HEK293 (cell line): ENCODE results near the gene KRT71.

ENCODE experiments used
- CTCF ChIA-PET: fragments of 350-600 bp; formaldehyde crosslinking; extraction: SDS; loops from one replicate; lab custom pipeline; 2021; ENCODE audit warnings: antibody characterized with exemption; lab: Yijun Ruan, JAX
- POLR2A ChIA-PET: fragments of 300-600 bp; formaldehyde crosslinking; extraction: SDS; loops from one replicate; lab custom pipeline; 2020; ENCODE audit warnings: antibody characterized with exemption, inconsistent platforms; lab: Yijun Ruan, JAX
- H3K27ac ChIP-seq: fragments of 200-500 bp; sonication (Bioruptor generic); 2 replicates; pipeline ENCODE4 v1.5.1; 2014; ENCODE audit warnings: low read depth, low read length, control low read depth, inconsistent platforms; ENCODE audit errors: extremely low read depth
- H3K36me3 ChIP-seq, 2 experiments: fragments of 200-500 bp in 1 of 2; sonication (Bioruptor generic) in 1 of 2; 1 replicate in 1 of 2; 2 replicates in 1 of 2; pipeline ENCODE4 v1.5.1; 2014 to 2017; ENCODE audit warnings: inconsistent platforms in 2 of 2, low read length in 2 of 2; ENCODE audit not compliant: control insufficient read depth in 2 of 2, insufficient read depth in 1 of 2
- H3K4me1 ChIP-seq: fragments of 200-500 bp; sonication (Bioruptor generic); 2 replicates; pipeline ENCODE4 v1.5.1; 2014; ENCODE audit warnings: mild to moderate bottlenecking, low read length, inconsistent platforms; ENCODE audit not compliant: control insufficient read depth, insufficient read depth
- H3K4me3 ChIP-seq: 2 replicates; pipeline ENCODE4 v1.5.1; 2011; ENCODE audit warnings: low read depth, mild to moderate bottlenecking, control low read depth, low read length, moderate library complexity
- H3K9me3 ChIP-seq: fragments of 200-500 bp; sonication (Bioruptor generic); 2 replicates; pipeline ENCODE4 v1.5.1; 2014; ENCODE audit warnings: low read depth, low read length, inconsistent platforms; ENCODE audit not compliant: control insufficient read depth, insufficient read depth
- GFI1B ChIP-seq: fragments of 450-650 bp; formaldehyde crosslinking; IDR thresholded peaks from 2 replicates; pipeline ENCODE4 v1.5.1; 2016; ENCODE audit warnings: missing biosample characterization, missing genetic modification characterization
- HOXA7 ChIP-seq: sonication (generic); formaldehyde crosslinking; IDR thresholded peaks from 2 replicates; pipeline ENCODE4 v1.8.1; 2022; ENCODE audit warnings: missing genetic modification reagents, borderline replicate concordance
- HOXC10 ChIP-seq: sonication (generic); formaldehyde crosslinking; IDR thresholded peaks from 2 replicates; pipeline ENCODE4 v1.8.1; 2023; ENCODE audit warnings: mild to moderate bottlenecking, missing genetic modification reagents
- IKZF3 ChIP-seq: fragments of 450-650 bp; IDR thresholded peaks from 2 replicates; pipeline ENCODE4 v1.5.0; 2018; ENCODE audit warnings: missing biosample characterization, mild to moderate bottlenecking, missing genetic modification characterization, moderate library complexity
- KLF16 ChIP-seq: fragments of 450-650 bp; formaldehyde crosslinking; IDR thresholded peaks from 2 replicates; pipeline ENCODE4 v1.5.1; 2017; ENCODE audit warnings: missing biosample characterization, missing genetic modification characterization
- TCF7L2 ChIP-seq: IDR thresholded peaks from 2 replicates; pipeline ENCODE4 v1.6.1; 2011; ENCODE audit warnings: low read depth, mild to moderate bottlenecking, inconsistent platforms, low read length, moderate library complexity, borderline replicate concordance
- YY1 ChIP-seq: fragments of 450-650 bp; formaldehyde crosslinking; IDR thresholded peaks from 2 replicates; pipeline ENCODE4 v1.5.1; 2018; ENCODE audit warnings: missing biosample characterization, missing genetic modification characterization
- ZBTB49 ChIP-seq: fragments of 450-650 bp; formaldehyde crosslinking; IDR thresholded peaks from 2 replicates; pipeline ENCODE4 v1.5.1; 2016; ENCODE audit warnings: missing biosample characterization, missing genetic modification characterization, low read depth
- ZEB2 ChIP-seq: fragments of 450-650 bp; formaldehyde crosslinking; IDR thresholded peaks from 2 replicates; pipeline ENCODE4 v1.5.1; 2016; ENCODE audit warnings: missing biosample characterization, missing genetic modification characterization
- ZNF133 ChIP-seq: fragments of 450-650 bp; formaldehyde crosslinking; IDR thresholded peaks from 2 replicates; pipeline ENCODE4 v1.5.1; 2016; ENCODE audit warnings: missing biosample characterization, missing genetic modification characterization
- ZNF138 ChIP-seq: fragments of 450-650 bp; formaldehyde crosslinking; IDR thresholded peaks from 2 replicates; pipeline ENCODE4 v1.5.1; 2016; ENCODE audit warnings: missing biosample characterization, missing genetic modification characterization, borderline replicate concordance
- ZNF169 ChIP-seq: fragments of 450-650 bp; formaldehyde crosslinking; IDR thresholded peaks from 2 replicates; pipeline ENCODE4 v1.5.1; 2016; ENCODE audit warnings: missing biosample characterization, missing genetic modification characterization
- ZNF174 ChIP-seq: fragments of 450-650 bp; formaldehyde crosslinking; IDR thresholded peaks from 2 replicates; pipeline ENCODE4 v1.5.0; 2017; ENCODE audit warnings: missing biosample characterization, mild to moderate bottlenecking, missing genetic modification characterization
- ZNF23 ChIP-seq: fragments of 450-650 bp; formaldehyde crosslinking; IDR thresholded peaks from 2 replicates; pipeline ENCODE4 v1.5.1; 2016; ENCODE audit warnings: missing biosample characterization, missing genetic modification characterization, borderline replicate concordance
- ZNF26 ChIP-seq: fragments of 450-650 bp; formaldehyde crosslinking; IDR thresholded peaks from 2 replicates; pipeline ENCODE4 v1.5.1; 2016; ENCODE audit warnings: missing biosample characterization, missing genetic modification characterization
- ZNF311 ChIP-seq: fragments of 450-650 bp; formaldehyde crosslinking; IDR thresholded peaks from 2 replicates; pipeline ENCODE4 v1.5.1; 2017; ENCODE audit warnings: missing biosample characterization, missing genetic modification characterization, borderline replicate concordance
- ZNF354C ChIP-seq: fragments of 450-650 bp; formaldehyde crosslinking; IDR thresholded peaks from 2 replicates; pipeline ENCODE4 v1.5.1; 2016; ENCODE audit warnings: missing biosample characterization, missing genetic modification characterization, low read depth, borderline replicate concordance
- ZNF416 ChIP-seq: fragments of 450-650 bp; formaldehyde crosslinking; IDR thresholded peaks from 2 replicates; pipeline ENCODE4 v1.5.1; 2016; ENCODE audit warnings: missing biosample characterization, missing genetic modification characterization
- ZNF510 ChIP-seq: fragments of 450-650 bp; formaldehyde crosslinking; IDR thresholded peaks from 2 replicates; pipeline ENCODE4 v1.5.1; 2018; ENCODE audit warnings: mild to moderate bottlenecking, missing genetic modification characterization, missing biosample characterization; ENCODE audit not compliant: insufficient replicate concordance
- ZNF514 ChIP-seq: fragments of 450-650 bp; formaldehyde crosslinking; IDR thresholded peaks from 2 replicates; pipeline ENCODE4 v1.5.1; 2016; ENCODE audit warnings: missing biosample characterization, missing genetic modification characterization
- ZNF521 ChIP-seq: fragments of 450-650 bp; formaldehyde crosslinking; IDR thresholded peaks from 2 replicates; pipeline ENCODE4 v1.5.1; 2017; ENCODE audit warnings: missing biosample characterization, mild to moderate bottlenecking, missing genetic modification characterization
- ZNF544 ChIP-seq: fragments of 450-650 bp; formaldehyde crosslinking; IDR thresholded peaks from 2 replicates; pipeline ENCODE4 v1.5.0; 2017; ENCODE audit warnings: missing biosample characterization, missing genetic modification characterization
- ZNF596 ChIP-seq: fragments of 450-650 bp; IDR thresholded peaks from 2 replicates; pipeline ENCODE4 v1.5.0; 2018; ENCODE audit warnings: missing biosample characterization, mild to moderate bottlenecking, missing genetic modification characterization, moderate library complexity
- ZNF658 ChIP-seq: fragments of 450-650 bp; formaldehyde crosslinking; IDR thresholded peaks from 2 replicates; pipeline ENCODE4; 2016; ENCODE audit warnings: missing biosample characterization, missing genetic modification characterization
- ZNF76 ChIP-seq: fragments of 450-650 bp; formaldehyde crosslinking; IDR thresholded peaks from 2 replicates; pipeline ENCODE4; 2016; ENCODE audit warnings: low read depth, missing biosample characterization, missing genetic modification characterization, borderline replicate concordance
- ZNF768 ChIP-seq: fragments of 450-650 bp; formaldehyde crosslinking; IDR thresholded peaks from 2 replicates; pipeline ENCODE4 v1.5.1; 2018; ENCODE audit warnings: missing biosample characterization, mild to moderate bottlenecking, missing genetic modification characterization
- ZNF777 ChIP-seq: fragments of 450-650 bp; formaldehyde crosslinking; IDR thresholded peaks from 2 replicates; pipeline ENCODE4 v1.5.1; 2017; ENCODE audit warnings: missing biosample characterization, missing genetic modification characterization, borderline replicate concordance
- TF ChIP-seq, protein P1 (sequence below): fragments of 450-650 bp; formaldehyde crosslinking; IDR thresholded peaks from 2 replicates; pipeline ENCODE4 v1.5.1; 2016; ENCODE audit warnings: missing biosample characterization, missing genetic modification characterization
- TF ChIP-seq, protein P2 (sequence below): fragments of 450-650 bp; formaldehyde crosslinking; IDR thresholded peaks from 2 replicates; pipeline ENCODE4 v1.5.1; 2017; ENCODE audit warnings: missing biosample characterization, missing genetic modification characterization

Gene KRT71

GRCh38 chr12:52494518-52494917, 58.4 kb downstream of the KRT71 start:
- POLR2A ChIA-PET = no interaction called here
- Histone ChIP-seq H3K36me3 (no peaks in the 10 kb centered on the region), H3K4me1 (peaks cover 6% of the 10 kb centered on the region), H3K27ac (no peak overlapping the region), H3K4me3 (no peak overlapping the region), H3K9me3 (no peaks in the 10 kb centered on the region)
- TF ChIP-seq ZNF510 (tag by site-specific recombination) (no peak), ZNF23 (tag by site-specific recombination) (no peak), ZNF514 (no peak), ZNF26 (tag by site-specific recombination) (no peak), ZNF138 (tag by site-specific recombination) (no peak), HOXA7 (CRISPR knock-in tag) (no peak), HOXC10 (CRISPR knock-in tag) (no peak), IKZF3 (tag by site-specific recombination) (no peak), TCF7L2 (no peak), ZNF521 (tag by site-specific recombination) (no peak), ZNF658 (tag by site-specific recombination) (no peak), ZNF416 (tag by site-specific recombination) (no peak), GFI1B (no peak), ZNF354C (tag by site-specific recombination) (no peak), ZNF174 (tag by site-specific recombination) (no peak), ZNF311 (tag by site-specific recombination) (no peak), ZNF76 (no peak)
- TF ChIP-seq, protein P1, sequence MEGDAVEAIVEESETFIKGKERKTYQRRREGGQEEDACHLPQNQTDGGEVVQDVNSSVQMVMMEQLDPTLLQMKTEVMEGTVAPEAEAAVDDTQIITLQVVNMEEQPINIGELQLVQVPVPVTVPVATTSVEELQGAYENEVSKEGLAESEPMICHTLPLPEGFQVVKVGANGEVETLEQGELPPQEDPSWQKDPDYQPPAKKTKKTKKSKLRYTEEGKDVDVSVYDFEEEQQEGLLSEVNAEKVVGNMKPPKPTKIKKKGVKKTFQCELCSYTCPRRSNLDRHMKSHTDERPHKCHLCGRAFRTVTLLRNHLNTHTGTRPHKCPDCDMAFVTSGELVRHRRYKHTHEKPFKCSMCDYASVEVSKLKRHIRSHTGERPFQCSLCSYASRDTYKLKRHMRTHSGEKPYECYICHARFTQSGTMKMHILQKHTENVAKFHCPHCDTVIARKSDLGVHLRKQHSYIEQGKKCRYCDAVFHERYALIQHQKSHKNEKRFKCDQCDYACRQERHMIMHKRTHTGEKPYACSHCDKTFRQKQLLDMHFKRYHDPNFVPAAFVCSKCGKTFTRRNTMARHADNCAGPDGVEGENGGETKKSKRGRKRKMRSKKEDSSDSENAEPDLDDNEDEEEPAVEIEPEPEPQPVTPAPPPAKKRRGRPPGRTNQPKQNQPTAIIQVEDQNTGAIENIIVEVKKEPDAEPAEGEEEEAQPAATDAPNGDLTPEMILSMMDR (tag by site-specific recombination) = no peak
- TF ChIP-seq, protein P2, sequence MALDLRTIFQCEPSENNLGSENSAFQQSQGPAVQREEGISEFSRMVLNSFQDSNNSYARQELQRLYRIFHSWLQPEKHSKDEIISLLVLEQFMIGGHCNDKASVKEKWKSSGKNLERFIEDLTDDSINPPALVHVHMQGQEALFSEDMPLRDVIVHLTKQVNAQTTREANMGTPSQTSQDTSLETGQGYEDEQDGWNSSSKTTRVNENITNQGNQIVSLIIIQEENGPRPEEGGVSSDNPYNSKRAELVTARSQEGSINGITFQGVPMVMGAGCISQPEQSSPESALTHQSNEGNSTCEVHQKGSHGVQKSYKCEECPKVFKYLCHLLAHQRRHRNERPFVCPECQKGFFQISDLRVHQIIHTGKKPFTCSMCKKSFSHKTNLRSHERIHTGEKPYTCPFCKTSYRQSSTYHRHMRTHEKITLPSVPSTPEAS (tag by site-specific recombination) = no peak
- CTCF ChIA-PET = interaction anchor here (0.8 to 1.7 kb wide), 9 partner anchors 9 to 124 kb away, joined by 3 to 5 read pairs (median 3); no protein-coding TSS in a partner anchor

DNA sequence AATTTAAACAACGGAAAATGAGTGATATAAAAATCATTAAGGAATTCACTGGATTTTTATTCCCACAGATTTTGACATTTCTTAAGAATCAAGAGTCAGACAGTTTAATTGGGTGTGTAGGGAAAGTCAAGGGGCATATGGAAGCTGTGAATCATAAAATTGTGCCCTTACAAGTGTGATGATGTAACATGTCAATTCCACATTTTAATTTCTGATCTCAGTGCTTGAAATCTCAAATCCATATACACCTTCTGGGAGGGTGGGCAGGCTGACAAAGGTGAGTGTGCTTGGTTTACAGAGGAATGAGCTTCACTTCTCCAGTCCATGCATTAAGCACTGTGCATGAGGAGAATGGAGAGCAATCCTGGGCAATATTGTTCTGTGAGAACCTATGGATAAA, 58.8 kb downstream of the KRT71 start:
- POLR2A ChIA-PET = no interaction called here
- CTCF ChIA-PET = interaction anchor here (0.8 to 1.7 kb wide), 8 partner anchors 9 to 123 kb away, joined by 3 to 5 read pairs (median 4); no protein-coding TSS in a partner anchor
- TF ChIP-seq ZNF777 (tag by site-specific recombination) (no peak), ZEB2 (tag by site-specific recombination) (no peak), IKZF3 (tag by site-specific recombination) (no peak), ZBTB49 (no peak), KLF16 (no peak), YY1 (no peak), ZNF596 (tag by site-specific recombination) (no peak), ZNF544 (tag by site-specific recombination) (no peak), ZNF768 (tag by site-specific recombination) (no peak), ZNF133 (tag by site-specific recombination) (no peak), ZNF169 (tag by site-specific recombination) (no peak)
- peaks cover 6% of the 10 kb centered on the region for H3K4me1 ChIP-seq
- no peaks in the 10 kb centered on the region for H3K9me3 ChIP-seq
- H3K4me3 ChIP-seq = no peak overlapping the region
- no peaks in the 10 kb centered on the region for H3K36me3 ChIP-seq
- no peak overlapping the region for H3K27ac ChIP-seq
